A673 (cell line): ENCODE results near the gene CCDC186. TPM values are rescaled to one million over a fixed set of nuclear protein-coding genes. Genes with fewer than 3 reads are reported as not detected.

Source experiments
- BruUV-seq: library from RNA; stranded (reverse); fragments of 400-500 nt; replicated peaks from 2 replicates; lab custom pipeline; 2021; lab: Mats Ljungman, UMichigan
- CTCF ChIA-PET: fragments of 300-600 bp; sonication (Branson Sonifier 250); formaldehyde crosslinking; loops from one replicate; lab custom pipeline; 2022; ENCODE audit warnings: antibody characterized with exemption; lab: Charles Lee
- POLR2A ChIA-PET: fragments of 300-600 bp; sonication (Branson Sonifier 250); formaldehyde crosslinking; loops from one replicate; lab custom pipeline; 2022; ENCODE audit warnings: antibody characterized with exemption; ENCODE audit not compliant: low non-redundant PET; lab: Charles Lee
- DNase-seq: peaks from one replicate; pipeline ENCODE4 v3.0.0-alpha.2; 2015; ENCODE audit warnings: low spot score
- H3K27ac ChIP-seq: fragments of 200-600 bp; sonication (generic); 2 replicates; pipeline ENCODE4 v1.5.1; 2016; ENCODE audit warnings: mixed run types, low read depth, mild to moderate bottlenecking, mixed read lengths, antibody characterized with exemption, low read length; ENCODE audit not compliant: poor library complexity, severe bottlenecking
- H3K27me3 ChIP-seq: fragments of 200-600 bp; sonication (generic); replicated peaks from 2 replicates; pipeline ENCODE4 v1.6.1; 2017; ENCODE audit warnings: mixed run types, low read depth, mild to moderate bottlenecking, mixed read lengths, antibody characterized with exemption, low read length; ENCODE audit not compliant: insufficient read depth, poor library complexity
- H3K36me3 ChIP-seq: fragments of 200-600 bp; sonication (generic); 2 replicates; pipeline ENCODE4 v1.6.1; 2016; ENCODE audit warnings: mixed run types, mild to moderate bottlenecking, mixed read lengths, antibody characterized with exemption, low read length; ENCODE audit not compliant: insufficient read depth, poor library complexity, severe bottlenecking
- H3K4me1 ChIP-seq: fragments of 200-600 bp; sonication (generic); 2 replicates; pipeline ENCODE4 v1.6.1; 2017; ENCODE audit warnings: mixed run types, mild to moderate bottlenecking, mixed read lengths, antibody characterized with exemption, low read length; ENCODE audit not compliant: insufficient read depth, poor library complexity, severe bottlenecking
- H3K4me3 ChIP-seq: fragments of 200-600 bp; sonication (generic); 2 replicates; pipeline ENCODE4 v1.5.1; 2016; ENCODE audit warnings: low read depth, mixed run types, mild to moderate bottlenecking, mixed read lengths, low read length; ENCODE audit not compliant: poor library complexity, severe bottlenecking
- H3K9me3 ChIP-seq: fragments of 200-600 bp; sonication (generic); 2 replicates; pipeline ENCODE4 v1.6.1; 2016; ENCODE audit warnings: mixed run types, low read depth, mild to moderate bottlenecking, mixed read lengths, antibody characterized with exemption, low read length; ENCODE audit not compliant: poor library complexity, severe bottlenecking
- CTCF ChIP-seq: fragments of 300-800, 200-600 bp; sonication (generic); conservative IDR thresholded peaks from 2 replicates; pipeline ENCODE4 v1.5.1; 2017; ENCODE audit warnings: low read depth, mild to moderate bottlenecking, antibody characterized with exemption, low read length, moderate library complexity, mixed read lengths
- EZH2 ChIP-seq: fragments of 200-600 bp; sonication (generic); IDR thresholded peaks from 2 replicates; pipeline ENCODE4 v1.6.1; 2017; ENCODE audit warnings: borderline replicate concordance, low read depth, mild to moderate bottlenecking, mixed read lengths, antibody characterized with exemption, low read length; ENCODE audit not compliant: poor library complexity, severe bottlenecking
- intact Hi-C: fragments of 100-400 bp; cut with micrococcal nuclease; formaldehyde crosslinking; loops from one replicate; pipeline ENCODE4 v1.10.0; 2022; ENCODE audit not compliant: unreplicated experiment
- total RNA-seq: library from RNA; stranded (reverse); gene quantifications from 2 replicates; pipeline ENCODE4 v1.2.3, GENCODE V29; 2021

The CCDC186 gene
- total RNA-seq, 1 experiment from 2014 or later: 10.9 TPM

- Histone ChIP-seq H3K27me3 (no peaks in the 10 kb centered on the region), H3K27ac (no peak overlapping the region), H3K9me3 (no peaks in the 10 kb centered on the region), H3K4me1 (peaks cover 16% of the 10 kb centered on the region), H3K36me3 (no peaks in the 10 kb centered on the region), H3K4me3 (no peak overlapping the region)
- no TSS peak for BruUV-seq
- ChIA-PET POLR2A (no interaction called here), CTCF (no interaction called here)
- TF ChIP-seq CTCF: no peak
- no peak for TF ChIP-seq EZH2
- intact Hi-C loops: no loop called here
- DNase-seq: no peak
Measured at GRCh38 chr10:114071178-114071577, 102.8 kb downstream of the CCDC186 start.

Other genes starting within 250 kb of the CCDC186 start
- gene ADRB1, start 130.3 kb downstream of the CCDC186 start, total RNA-seq: 81.6 and 85.2 TPM in 2 replicates
- gene TDRD1, start 5.2 kb upstream of the CCDC186 start, total RNA-seq: not detected in 2 replicates
- gene VWA2, start 65.1 kb upstream of the CCDC186 start, total RNA-seq: not detected in 2 replicates
- not detected in 2 replicates for gene AFAP1L2, start 230.3 kb upstream of the CCDC186 start, total RNA-seq